Colonic mucosa (tissue), 4 donors: ENCODE measurements around the gene CHURC1. TPM values are rescaled to one million over a fixed set of nuclear protein-coding genes. Genes with fewer than 3 reads are reported as not detected.

ENCODE experiments used
- DNase-seq: peaks from one replicate; pipeline ENCODE4 v3.0.0-alpha.2; 2020
- H3K27ac ChIP-seq: fragments of 200-600 bp; one replicate; pipeline ENCODE4 v1.8.0; 2021
- H3K27me3 ChIP-seq: fragments of 200-600 bp; one replicate; pipeline ENCODE4 v1.8.0; 2021
- H3K36me3 ChIP-seq: fragments of 200-600 bp; one replicate; pipeline ENCODE4 v1.8.0; 2021
- H3K4me1 ChIP-seq: fragments of 200-600 bp; one replicate; pipeline ENCODE4 v1.8.0; 2021; ENCODE audit warnings: mild to moderate bottlenecking
- H3K4me3 ChIP-seq: fragments of 200-600 bp; one replicate; pipeline ENCODE4 v1.8.0; 2021
- H3K9ac ChIP-seq, 2 donors: one replicate each; pipeline ENCODE4 v1.7.0; 2013; ENCODE audit warnings: control low read depth in 2 of 2, low read depth in 2 of 2, low read length in 2 of 2
- H3K9me3 ChIP-seq: fragments of 200-600 bp; one replicate; pipeline ENCODE4 v1.8.0; 2021
- intact Hi-C: fragments of 100-400 bp; cut with DNase I; formaldehyde crosslinking; loops from one replicate; pipeline ENCODE4 v1.14.1; 2022
- total RNA-seq, 2 donors: library from RNA; stranded (reverse); fragmentation: NEBNext Ultra II Directional in 1 of 2; extraction: Animal tissue kit (Norgen Biotek cat#: 25700) in 1 of 2; gene quantifications; one replicate each; pipeline ENCODE4 v1.2.1, GENCODE V29; 2021
- TF ChIP-seq, protein P1 (sequence below): fragments of 200-600 bp; IDR thresholded peaks from one replicate; pipeline ENCODE4 v1.8.0; 2022; ENCODE audit warnings: antibody characterized with exemption, mild to moderate bottlenecking
- donor health status: healthy.
- donor health status: DM: no; HTN: no; CAD: no.
- donor health status: DM: no; HTN: no; CAD: no.

Gene CHURC1
- total RNA-seq, 2 donors from 2014 or later: 46.5 to 57.7 TPM

DNA sequence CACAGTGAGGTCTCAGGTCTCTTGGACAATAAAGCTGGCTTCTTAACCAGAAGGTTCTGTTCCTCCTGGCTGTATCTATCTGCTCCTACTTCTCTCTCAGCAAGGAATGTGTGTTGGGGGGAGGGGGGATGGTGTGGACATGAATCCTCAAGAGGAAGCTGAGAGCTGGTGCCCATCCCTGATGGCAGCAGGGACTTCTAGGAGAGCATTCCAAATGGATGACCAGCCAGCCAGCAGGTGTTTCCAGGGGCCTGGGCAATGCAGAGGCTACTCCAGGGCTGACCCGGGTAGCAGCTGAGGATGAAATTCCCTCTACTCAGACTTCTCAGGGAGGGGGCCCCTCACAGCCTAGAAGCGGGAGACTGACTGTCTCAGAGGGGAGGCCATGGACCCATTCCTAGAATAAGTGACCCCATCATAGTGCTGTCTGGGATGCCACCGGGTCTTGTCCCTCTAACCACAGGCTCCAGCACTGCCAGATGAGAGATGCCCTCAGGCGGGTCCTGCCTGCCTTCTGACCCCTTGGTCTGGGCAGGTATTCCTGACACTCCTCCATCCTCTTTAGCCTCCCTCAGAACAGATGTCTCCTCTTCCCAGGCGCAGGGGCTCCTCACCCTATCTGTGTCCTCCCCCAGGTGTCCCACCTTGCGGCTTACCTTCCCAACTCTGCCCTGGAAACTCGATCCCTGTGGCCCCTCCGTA, 56.7 kb downstream of the CHURC1 start:
- Histone ChIP-seq H3K9ac (peak overlapping the region; percentile 57 to 72), H3K4me3 (peak overlapping the region; percentile 67)
- peak; percentile 42 for DNase-seq

GRCh38 chr14:64971491-64971942, 57.3 kb downstream of the CHURC1 start:
- Histone ChIP-seq H3K9me3 (no peaks in the 10 kb centered on the region), H3K36me3 (no peaks in the 10 kb centered on the region), H3K27ac (peak overlapping the region; percentile 19), H3K27me3 (no peaks in the 10 kb centered on the region), H3K9ac (peak overlapping the region; percentile 57 to 72), H3K4me1 (no peaks in the 10 kb centered on the region), H3K4me3 (peak overlapping the region; percentile 67)
- intact Hi-C loops: no loop called here
- peak; percentile 31 for DNase-seq
- TF ChIP-seq, protein P1, sequence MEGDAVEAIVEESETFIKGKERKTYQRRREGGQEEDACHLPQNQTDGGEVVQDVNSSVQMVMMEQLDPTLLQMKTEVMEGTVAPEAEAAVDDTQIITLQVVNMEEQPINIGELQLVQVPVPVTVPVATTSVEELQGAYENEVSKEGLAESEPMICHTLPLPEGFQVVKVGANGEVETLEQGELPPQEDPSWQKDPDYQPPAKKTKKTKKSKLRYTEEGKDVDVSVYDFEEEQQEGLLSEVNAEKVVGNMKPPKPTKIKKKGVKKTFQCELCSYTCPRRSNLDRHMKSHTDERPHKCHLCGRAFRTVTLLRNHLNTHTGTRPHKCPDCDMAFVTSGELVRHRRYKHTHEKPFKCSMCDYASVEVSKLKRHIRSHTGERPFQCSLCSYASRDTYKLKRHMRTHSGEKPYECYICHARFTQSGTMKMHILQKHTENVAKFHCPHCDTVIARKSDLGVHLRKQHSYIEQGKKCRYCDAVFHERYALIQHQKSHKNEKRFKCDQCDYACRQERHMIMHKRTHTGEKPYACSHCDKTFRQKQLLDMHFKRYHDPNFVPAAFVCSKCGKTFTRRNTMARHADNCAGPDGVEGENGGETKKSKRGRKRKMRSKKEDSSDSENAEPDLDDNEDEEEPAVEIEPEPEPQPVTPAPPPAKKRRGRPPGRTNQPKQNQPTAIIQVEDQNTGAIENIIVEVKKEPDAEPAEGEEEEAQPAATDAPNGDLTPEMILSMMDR: no peak

More for the DNA sequence above, 56.7 kb downstream of the CHURC1 start:
- H3K9me3 ChIP-seq: no peaks in the 10 kb centered on the region
- TF ChIP-seq, protein P1: no peak
- peak overlapping the region; percentile 19 for H3K27ac ChIP-seq
- no peaks in the 10 kb centered on the region for H3K4me1 ChIP-seq
- H3K36me3 ChIP-seq: no peaks in the 10 kb centered on the region
- H3K27me3 ChIP-seq: no peaks in the 10 kb centered on the region
- intact Hi-C loops: no loop called here

DNA sequence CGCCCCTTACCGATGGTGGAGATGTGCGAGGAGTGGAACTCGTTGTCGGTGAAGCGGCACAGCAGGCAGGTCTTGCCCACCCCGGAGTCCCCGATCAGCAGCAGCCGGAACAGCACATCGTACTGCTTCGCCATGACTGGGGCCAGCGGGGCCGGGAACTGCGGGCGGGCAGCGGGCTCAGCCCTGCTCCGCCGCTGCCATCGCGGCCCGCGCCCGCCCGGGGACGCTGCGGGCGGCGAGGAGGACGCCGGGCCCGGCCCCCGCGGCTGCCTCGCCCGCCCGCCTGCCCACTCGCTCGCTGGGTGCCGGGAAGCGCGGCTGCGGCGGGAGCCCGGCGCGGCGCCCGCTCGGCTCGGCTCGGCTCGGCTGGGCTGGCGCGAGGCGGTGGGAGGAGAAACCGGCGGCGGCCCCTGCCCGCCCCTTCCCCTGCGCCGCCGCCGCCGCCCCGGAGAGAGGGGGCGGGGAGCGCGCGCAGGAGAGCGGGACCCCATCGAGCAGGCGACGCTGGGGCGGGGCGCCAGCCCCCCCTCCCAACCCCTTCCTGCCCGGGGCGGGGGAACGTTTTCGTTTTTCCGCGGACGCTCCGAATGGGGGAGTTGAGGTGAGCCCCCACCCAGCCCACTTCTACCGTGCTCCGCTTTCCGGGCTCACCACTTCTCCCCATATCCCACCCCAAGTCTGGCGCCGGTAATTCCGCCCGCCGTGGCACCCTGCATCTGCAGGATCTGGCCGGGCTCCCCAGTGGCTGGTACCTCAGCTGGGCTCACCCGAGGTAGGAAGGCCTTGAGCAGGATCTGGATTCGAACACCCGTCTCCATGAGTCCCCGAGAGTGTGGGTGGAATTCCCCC, 57.9 kb downstream of the CHURC1 start, which contains the start of gene RAB15:
TSS of gene RAB15 (minus strand) at position 394 of the 849 bp plus-strand sequence. CDS start at position 134, 260 bp downstream.
- TF ChIP-seq, protein P1: no peak
- no peaks in the 10 kb centered on the region for H3K36me3 ChIP-seq
- no peaks in the 10 kb centered on the region for H3K4me1 ChIP-seq
- H3K27ac ChIP-seq: peak within 1 kb of the TSS; percentile 19
- DNase-seq: peak; percentile 45
- H3K9ac ChIP-seq: peak within 1 kb of the TSS; percentile 57 to 72
- peak within 1 kb of the TSS; percentile 72 for H3K4me3 ChIP-seq
- no peaks in the 10 kb centered on the region for H3K9me3 ChIP-seq
- intact Hi-C loops: no loop called here
- no peaks in the 10 kb centered on the region for H3K27me3 ChIP-seq

DNA sequence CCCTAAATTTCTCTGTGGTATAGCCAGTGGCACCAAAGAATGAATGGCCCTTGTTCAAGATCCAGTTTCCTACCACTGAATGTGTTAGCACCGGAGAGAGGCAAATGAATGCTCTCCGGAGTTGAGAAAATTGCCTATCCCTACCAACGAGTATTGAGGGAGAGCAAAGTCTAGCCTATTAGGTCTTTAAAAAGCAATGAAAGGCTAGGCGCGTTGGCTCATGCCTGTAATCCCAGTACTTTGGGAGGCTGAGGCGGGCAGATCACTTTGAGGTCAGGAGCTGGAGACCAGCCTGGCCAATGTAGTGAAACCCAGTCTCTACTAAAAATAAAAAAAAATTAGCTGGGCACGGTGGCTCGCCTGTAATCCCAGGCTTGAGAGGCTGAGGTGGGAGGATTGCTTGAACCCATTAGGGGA, 58.8 kb downstream of the CHURC1 start:
- no peak overlapping the region for H3K9ac ChIP-seq
- H3K27me3 ChIP-seq: no peaks in the 10 kb centered on the region
- no peaks in the 10 kb centered on the region for H3K36me3 ChIP-seq
- intact Hi-C loops: no loop called here
- H3K4me3 ChIP-seq: no peak overlapping the region
- TF ChIP-seq, protein P1: no peak
- DNase-seq: peak; percentile 30
- no peaks in the 10 kb centered on the region for H3K9me3 ChIP-seq
- no peak overlapping the region for H3K27ac ChIP-seq
- H3K4me1 ChIP-seq: no peaks in the 10 kb centered on the region

DNA sequence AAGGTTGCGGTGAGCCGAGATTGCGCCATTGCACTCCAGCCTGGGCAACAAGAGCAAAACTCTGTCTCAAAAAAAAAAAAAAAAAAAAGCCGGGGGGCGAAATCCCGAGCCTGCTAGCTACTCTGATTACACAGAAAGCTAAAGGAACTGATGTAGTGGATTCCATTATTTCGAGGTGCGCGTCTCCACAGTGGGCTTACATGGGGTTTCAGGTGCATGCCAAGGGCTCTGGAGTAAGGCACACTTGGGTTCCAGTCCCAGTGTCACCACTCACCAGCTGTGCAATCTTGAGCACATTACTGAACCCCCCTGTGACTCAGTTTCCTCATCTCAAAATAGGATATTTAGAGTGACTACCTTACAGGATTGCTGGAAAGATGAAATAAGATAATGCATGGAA, 59.6 kb downstream of the CHURC1 start:
- Histone ChIP-seq H3K4me3 (no peak overlapping the region), H3K27me3 (no peaks in the 10 kb centered on the region), H3K36me3 (no peaks in the 10 kb centered on the region), H3K9me3 (no peaks in the 10 kb centered on the region), H3K9ac (no peak overlapping the region), H3K4me1 (no peaks in the 10 kb centered on the region), H3K27ac (no peak overlapping the region)
- intact Hi-C loops: no loop called here
- DNase-seq: no peak
- TF ChIP-seq, protein P1: no peak
